ENCODE data around the gene LIPC. TPM values are rescaled to one million over a fixed set of nuclear protein-coding genes. Genes with fewer than 3 reads are reported as not detected.
A peak's percentile ranks its signal among the peaks of the same experiment; 100 is the strongest.

The LIPC gene
- polyA plus RNA-seq, 1 donor from 2014 or later, result 0.95 TPM

GRCh38 chr15:58583171-58583908 is 151.5 kb downstream of the LIPC start:
- Mint-ChIP-seq H3K27ac (no peak overlapping the region), H3K4me1 (peaks cover 0 to 9% (median 1%) of the 10 kb centered on the region in 3 donors), H3K4me3 (no peak overlapping the region), H3K9me3 (peaks cover 0 to 5% (median 3%) of the 10 kb centered on the region in 3 donors), H3K27me3 (peaks cover 9% of the 10 kb centered on the region), H3K36me3 (no peaks in the 10 kb centered on the region)

DNA sequence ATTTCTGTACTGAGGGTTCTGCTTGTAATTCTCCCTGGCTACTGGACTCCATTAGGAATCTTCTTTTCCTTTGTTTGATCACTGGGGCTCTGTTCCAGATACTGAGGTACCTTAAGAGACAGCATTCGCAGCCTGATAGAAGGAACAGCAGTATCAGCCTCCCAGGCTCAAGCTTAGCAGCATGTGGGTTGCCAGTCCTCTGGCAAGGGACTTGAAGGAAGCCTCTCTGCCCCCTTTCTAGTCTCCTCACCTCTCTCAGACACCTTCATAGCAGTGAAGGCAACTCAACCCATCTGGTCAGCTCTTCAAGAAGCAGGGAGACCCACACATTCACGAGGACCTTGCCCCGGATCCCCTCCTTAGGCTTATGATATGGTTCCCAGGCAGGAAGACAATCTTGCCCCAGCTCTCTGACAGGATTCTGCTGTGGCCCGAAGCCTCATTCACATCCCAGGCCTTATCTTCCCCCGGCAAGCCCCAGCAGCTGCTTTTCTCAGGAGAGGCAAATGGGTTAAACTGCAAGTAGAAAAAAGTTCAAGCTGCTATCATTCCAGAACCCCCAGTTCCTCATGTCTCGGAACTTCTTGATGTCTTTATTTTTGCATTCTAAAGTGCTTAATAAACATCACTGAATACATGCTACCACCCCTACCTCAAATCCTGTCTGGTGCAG is 153.1 kb downstream of the LIPC start:
- Mint-ChIP-seq H3K4me3 (no peak overlapping the region), H3K27ac (no peak overlapping the region), H3K4me1 (peaks cover 0 to 9% (median 1%) of the 10 kb centered on the region in 3 donors), H3K36me3 (no peaks in the 10 kb centered on the region), H3K9me3 (peaks cover 0 to 5% (median 3%) of the 10 kb centered on the region in 3 donors), H3K27me3 (peaks cover 9% of the 10 kb centered on the region)

GRCh38 chr15:58585693-58586443 is 154.1 kb downstream of the LIPC start:
- peak overlapping the region in 1 of 4 donors; percentile 66 for H3K4me3 Mint-ChIP-seq
- peaks cover 0 to 5% (median 3%) of the 10 kb centered on the region in 3 donors for H3K9me3 Mint-ChIP-seq
- H3K27ac Mint-ChIP-seq, result no peak overlapping the region
- peaks cover under 1 to 10% (median 1%) of the 10 kb centered on the region in 3 donors for H3K4me1 Mint-ChIP-seq
- H3K36me3 Mint-ChIP-seq, result peaks cover under 1% of the 10 kb centered on the region
- peaks cover 9% of the 10 kb centered on the region for H3K27me3 Mint-ChIP-seq

- peaks cover 2% of the 10 kb centered on the region for H3K36me3 Mint-ChIP-seq
- H3K9me3 Mint-ChIP-seq, result peaks cover 0 to 5% (median 3%) of the 10 kb centered on the region in 3 donors
- peaks cover 1 to 10% (median 4%) of the 10 kb centered on the region in 3 donors for H3K4me1 Mint-ChIP-seq
- H3K27ac Mint-ChIP-seq, result peak overlapping the region in 1 of 3 donors; percentile 11
- peaks cover 9% of the 10 kb centered on the region for H3K27me3 Mint-ChIP-seq
- H3K4me3 Mint-ChIP-seq, result no peak overlapping the region
Measured at GRCh38 chr15:58587486-58587885, 155.7 kb downstream of the LIPC start.

DNA sequence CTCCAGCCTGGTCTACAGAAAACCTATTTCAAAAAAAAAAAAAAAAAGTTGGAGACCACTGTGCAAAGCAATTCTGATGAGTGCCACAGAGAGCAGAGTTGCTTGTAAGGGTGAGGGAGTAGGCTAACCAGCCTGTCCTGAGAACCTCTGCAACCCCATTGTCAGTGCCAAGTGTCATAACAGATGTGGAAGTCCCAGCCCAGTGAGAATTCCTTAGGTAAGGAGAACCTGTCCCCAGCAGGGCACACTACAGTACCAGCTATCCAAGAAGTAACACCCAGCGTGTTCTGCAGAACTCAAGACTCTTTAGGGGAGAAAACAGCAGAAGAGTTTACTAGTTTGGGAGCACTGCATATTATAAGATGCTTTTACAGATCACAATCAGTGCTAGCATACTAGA is 156.3 kb downstream of the LIPC start:
- Mint-ChIP-seq H3K36me3 (peaks cover 4% of the 10 kb centered on the region), H3K4me3 (no peak overlapping the region), H3K4me1 (peaks cover 1 to 10% (median 4%) of the 10 kb centered on the region in 3 donors), H3K9me3 (peaks cover 0 to 5% (median 3%) of the 10 kb centered on the region in 3 donors), H3K27ac (no peak overlapping the region), H3K27me3 (peaks cover 9% of the 10 kb centered on the region)

- H3K4me3 Mint-ChIP-seq, result no peak overlapping the region
- peaks cover 7% of the 10 kb centered on the region for H3K36me3 Mint-ChIP-seq
- H3K27ac Mint-ChIP-seq, result no peak overlapping the region
- no peaks in the 10 kb centered on the region for H3K9me3 Mint-ChIP-seq
- H3K27me3 Mint-ChIP-seq, result peaks cover 3% of the 10 kb centered on the region
- H3K4me1 Mint-ChIP-seq, result peaks cover 0 to 10% (median 4%) of the 10 kb centered on the region in 3 donors
Measured at GRCh38 chr15:58589047-58589446, 157.3 kb downstream of the LIPC start.

DNA sequence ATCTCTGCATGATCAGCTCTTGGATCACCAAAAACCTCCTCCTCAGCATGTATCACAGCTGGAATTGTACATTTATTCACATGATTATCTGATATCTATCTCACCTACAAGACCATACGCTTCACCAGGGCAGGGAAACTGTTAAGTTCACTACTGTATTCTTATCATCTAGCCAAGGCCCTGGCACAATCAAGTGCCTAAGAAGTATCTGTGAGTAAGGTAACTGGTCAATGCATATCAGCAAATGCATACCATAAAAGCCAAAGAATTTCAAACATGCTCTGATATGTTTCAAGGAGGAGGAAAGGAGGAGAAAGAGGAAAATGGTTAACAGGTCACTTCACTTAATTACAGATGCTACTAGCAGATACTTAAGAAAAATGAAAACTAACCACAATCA is 158.4 kb downstream of the LIPC start:
- peaks cover 7% of the 10 kb centered on the region for H3K36me3 Mint-ChIP-seq
- H3K4me3 Mint-ChIP-seq, result no peak overlapping the region
- H3K4me1 Mint-ChIP-seq, result peaks cover 0 to 8% (median 4%) of the 10 kb centered on the region in 3 donors
- H3K27ac Mint-ChIP-seq, result peak overlapping the region in 1 of 3 donors; percentile 29
- H3K27me3 Mint-ChIP-seq, result no peaks in the 10 kb centered on the region
- H3K9me3 Mint-ChIP-seq, result no peaks in the 10 kb centered on the region

DNA sequence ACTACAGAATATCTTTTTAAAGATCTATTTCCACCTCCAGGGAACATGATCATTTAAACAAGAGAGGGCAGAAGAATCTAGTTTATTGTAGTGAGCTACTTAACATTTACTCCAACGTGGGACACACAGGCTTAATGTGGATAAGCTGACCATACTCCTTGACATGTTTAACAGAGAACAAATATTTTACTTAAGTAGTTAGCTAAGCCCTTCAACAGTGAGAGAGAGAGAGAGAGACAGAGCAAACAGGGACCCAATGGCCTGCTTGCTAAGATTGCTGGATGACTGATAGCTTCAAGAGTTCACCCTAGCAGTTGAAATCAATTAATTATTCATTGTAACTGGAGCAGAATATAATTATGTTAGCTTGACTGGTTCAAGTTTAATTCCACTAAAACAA is 159.1 kb downstream of the LIPC start:
- Mint-ChIP-seq H3K36me3 (peaks cover 9% of the 10 kb centered on the region), H3K27me3 (no peaks in the 10 kb centered on the region), H3K4me1 (peaks cover 0 to 4% (median 4%) of the 10 kb centered on the region in 3 donors), H3K27ac (no peak overlapping the region), H3K9me3 (no peaks in the 10 kb centered on the region), H3K4me3 (no peak overlapping the region)

GRCh38 chr15:58593870-58594269 is 162.1 kb downstream of the LIPC start:
- Mint-ChIP-seq H3K27ac (no peak overlapping the region), H3K4me3 (no peak overlapping the region), H3K36me3 (peaks cover 11% of the 10 kb centered on the region)

GRCh38 chr15:58594898-58595297 is 163.1 kb downstream of the LIPC start:
- peak overlapping the region in 1 of 3 donors; percentile 11 for H3K27ac Mint-ChIP-seq
- H3K36me3 Mint-ChIP-seq, result peaks cover 11% of the 10 kb centered on the region
- H3K4me1 Mint-ChIP-seq, result peaks cover 1 to 4% (median 3%) of the 10 kb centered on the region in 3 donors
- H3K27me3 Mint-ChIP-seq, result no peaks in the 10 kb centered on the region
- no peaks in the 10 kb centered on the region for H3K9me3 Mint-ChIP-seq
- no peak overlapping the region for H3K4me3 Mint-ChIP-seq

More at GRCh38 chr15:58593870-58594269, 162.1 kb downstream of the LIPC start:
- peaks cover 1 to 4% (median 3%) of the 10 kb centered on the region in 3 donors for H3K4me1 Mint-ChIP-seq
- H3K9me3 Mint-ChIP-seq, result no peaks in the 10 kb centered on the region
- H3K27me3 Mint-ChIP-seq, result no peaks in the 10 kb centered on the region

DNA sequence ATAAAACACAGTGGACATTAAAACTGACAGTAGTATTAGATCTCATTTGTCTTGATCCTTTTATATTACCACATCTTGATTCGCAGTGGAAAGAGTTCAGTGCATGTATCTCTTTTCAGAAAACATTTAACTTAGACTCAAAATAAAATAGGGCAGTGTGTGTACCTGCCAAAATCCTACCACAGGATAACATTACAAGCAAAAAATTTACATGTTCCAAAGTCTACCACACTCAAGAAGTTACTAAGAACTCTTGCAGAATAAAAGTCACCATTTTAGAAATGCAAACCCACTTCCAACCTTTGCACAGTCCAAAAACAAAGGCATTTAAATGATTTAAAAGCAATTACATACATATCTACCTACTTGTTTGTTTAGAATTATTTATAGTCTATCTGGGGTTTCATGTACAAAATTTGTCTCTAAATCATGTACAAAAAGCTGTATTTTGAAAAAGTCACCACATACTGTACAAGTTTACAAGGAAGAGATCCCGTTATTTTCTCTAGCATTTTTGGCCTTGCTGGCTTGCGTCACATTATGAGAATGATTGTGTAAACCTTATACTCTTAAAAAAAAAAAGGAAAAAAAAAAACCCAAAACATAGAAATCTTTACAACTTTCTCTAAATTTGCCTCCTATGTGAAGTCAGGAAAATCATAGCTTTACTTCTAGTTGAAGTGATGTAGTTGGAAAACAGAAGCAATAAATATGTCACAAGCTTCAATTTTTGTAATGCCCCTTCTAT is 163.9 kb downstream of the LIPC start:
- peaks cover 11% of the 10 kb centered on the region for H3K36me3 Mint-ChIP-seq
- H3K4me1 Mint-ChIP-seq, result peaks cover 0 to 4% (median 3%) of the 10 kb centered on the region in 3 donors
- no peak overlapping the region for H3K27ac Mint-ChIP-seq
- H3K9me3 Mint-ChIP-seq, result no peaks in the 10 kb centered on the region
- H3K27me3 Mint-ChIP-seq, result no peaks in the 10 kb centered on the region
- H3K4me3 Mint-ChIP-seq, result no peak overlapping the region

DNA sequence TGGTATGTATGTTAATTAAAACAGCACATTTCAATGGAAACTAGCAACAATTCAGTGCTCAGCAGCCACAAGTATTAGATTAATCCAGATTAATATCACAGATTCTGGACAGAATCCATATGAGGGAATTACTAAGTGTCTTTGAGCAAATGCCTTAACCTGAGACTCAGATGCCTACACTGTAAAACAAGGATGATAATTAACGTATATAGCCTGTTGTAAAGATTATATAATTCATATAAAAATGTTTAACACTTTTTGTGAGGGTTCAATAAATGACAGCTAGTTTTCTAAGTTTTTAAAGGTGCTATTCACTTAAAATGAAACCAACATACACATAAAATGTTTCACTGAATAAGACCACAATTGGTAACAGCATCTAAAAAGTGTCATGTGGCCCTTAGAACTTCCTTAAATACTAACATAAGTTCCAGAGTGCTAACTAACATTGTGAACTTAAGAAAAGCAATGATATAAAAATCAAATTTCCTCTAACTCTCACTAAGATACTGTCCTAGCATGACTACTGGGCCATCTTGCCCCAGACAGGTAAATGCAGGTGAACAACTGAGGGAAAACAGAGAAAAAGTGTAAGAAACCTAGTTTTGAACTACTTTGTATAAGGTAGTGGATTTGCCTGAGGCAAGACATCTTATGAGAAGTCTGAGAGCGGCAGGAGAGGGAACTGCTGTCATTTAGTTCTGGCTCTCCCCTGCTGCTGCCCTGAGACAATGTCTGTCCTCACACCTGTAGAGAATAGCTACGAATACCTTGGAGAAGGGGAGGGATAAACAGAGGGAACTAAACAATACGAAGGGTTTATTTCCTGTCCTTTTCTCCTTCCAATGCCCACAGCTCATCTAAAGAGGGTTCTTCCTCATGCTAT is 166.4 kb downstream of the LIPC start:
- Mint-ChIP-seq H3K9me3 (no peaks in the 10 kb centered on the region), H3K4me3 (peak overlapping the region in 1 of 4 donors; percentile 21), H3K27ac (no peak overlapping the region), H3K36me3 (peaks cover 11% of the 10 kb centered on the region), H3K27me3 (no peaks in the 10 kb centered on the region), H3K4me1 (peaks cover 0 to 3% (median 0%) of the 10 kb centered on the region in 3 donors)

GRCh38 chr15:58598829-58599210 is 167.0 kb downstream of the LIPC start:
- Mint-ChIP-seq H3K27me3 (no peaks in the 10 kb centered on the region), H3K4me1 (peaks cover 0 to 3% (median 0%) of the 10 kb centered on the region in 3 donors), H3K4me3 (peak overlapping the region in 1 of 4 donors; percentile 52), H3K9me3 (no peaks in the 10 kb centered on the region), H3K27ac (peak overlapping the region in 1 of 3 donors; percentile 65), H3K36me3 (peaks cover 10% of the 10 kb centered on the region)
